Esophagus muscularis mucosa (tissue), 3 donors: ENCODE results near the gene CEP97.

ENCODE experiments used
- POLR2A ChIP-seq: fragments of 450-650 bp; IDR thresholded peaks from one replicate; pipeline ENCODE4 v1.6.1; 2017; ENCODE audit warnings: antibody characterized with exemption, moderate library complexity, mild to moderate bottlenecking, low read depth
- POLR2AphosphoS5 ChIP-seq, 2 donors: sonication (generic); formaldehyde crosslinking; IDR thresholded peaks; one replicate each; pipeline ENCODE4 v1.6.1; 2017; ENCODE audit warnings: antibody characterized with exemption in 2 of 2
- TF ChIP-seq, protein P1 (sequence below), 3 experiments: fragments of 200-600 bp in 2 of 3; fragments of 450-650 bp in 1 of 3; sonication (generic) in 2 of 3; IDR thresholded peaks; one replicate each; pipeline ENCODE4 v1.5.1; 2017 to 2019; ENCODE audit warnings: antibody characterized with exemption in 3 of 3, mild to moderate bottlenecking in 2 of 3, moderate library complexity in 1 of 3

DNA sequence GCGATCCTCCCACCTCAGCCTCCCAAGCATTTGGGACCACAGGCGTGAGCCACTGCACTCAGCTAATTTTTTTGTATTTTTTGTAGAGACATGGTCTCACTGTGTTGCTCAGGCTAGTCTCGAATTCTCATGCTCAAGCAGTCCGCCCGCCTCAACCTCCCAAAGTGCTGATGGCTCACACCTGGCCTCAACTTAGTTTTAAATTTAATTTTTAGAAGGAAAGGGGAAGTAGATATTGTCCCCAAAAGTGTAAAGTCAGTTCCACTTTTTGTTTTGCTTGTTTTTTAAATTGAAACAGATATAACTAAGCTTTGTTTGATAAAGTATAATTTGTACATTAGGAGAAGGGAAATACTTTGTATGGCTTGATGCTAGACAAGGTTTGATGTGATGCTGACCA lies 93.6 kb downstream of the CEP97 start:
- TF ChIP-seq, protein P1, sequence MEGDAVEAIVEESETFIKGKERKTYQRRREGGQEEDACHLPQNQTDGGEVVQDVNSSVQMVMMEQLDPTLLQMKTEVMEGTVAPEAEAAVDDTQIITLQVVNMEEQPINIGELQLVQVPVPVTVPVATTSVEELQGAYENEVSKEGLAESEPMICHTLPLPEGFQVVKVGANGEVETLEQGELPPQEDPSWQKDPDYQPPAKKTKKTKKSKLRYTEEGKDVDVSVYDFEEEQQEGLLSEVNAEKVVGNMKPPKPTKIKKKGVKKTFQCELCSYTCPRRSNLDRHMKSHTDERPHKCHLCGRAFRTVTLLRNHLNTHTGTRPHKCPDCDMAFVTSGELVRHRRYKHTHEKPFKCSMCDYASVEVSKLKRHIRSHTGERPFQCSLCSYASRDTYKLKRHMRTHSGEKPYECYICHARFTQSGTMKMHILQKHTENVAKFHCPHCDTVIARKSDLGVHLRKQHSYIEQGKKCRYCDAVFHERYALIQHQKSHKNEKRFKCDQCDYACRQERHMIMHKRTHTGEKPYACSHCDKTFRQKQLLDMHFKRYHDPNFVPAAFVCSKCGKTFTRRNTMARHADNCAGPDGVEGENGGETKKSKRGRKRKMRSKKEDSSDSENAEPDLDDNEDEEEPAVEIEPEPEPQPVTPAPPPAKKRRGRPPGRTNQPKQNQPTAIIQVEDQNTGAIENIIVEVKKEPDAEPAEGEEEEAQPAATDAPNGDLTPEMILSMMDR (IDR thresholded peaks at IDR 0.05) = no peak
- TF ChIP-seq POLR2AphosphoS5 (IDR thresholded peaks at IDR 0.05) (no peak), POLR2A (no peak)
